K562 (cell line): ENCODE measurements around the gene ZNF408.

ENCODE experiments used
- PHF8 ChIP-seq: fragments of 200-600 bp; sonication (generic); IDR thresholded peaks from 2 replicates; pipeline ENCODE4 v1.6.1; 2012; ENCODE audit warnings: mixed run types, mild to moderate bottlenecking, inconsistent platforms, low read length, moderate library complexity, borderline replicate concordance
- POLR2A ChIP-seq: fragments of 450-650 bp; conservative IDR thresholded peaks from 2 replicates; pipeline ENCODE4 v1.6.1; 2016
- SP1 ChIP-seq: sonication (generic); formaldehyde crosslinking; IDR thresholded peaks from 2 replicates; pipeline ENCODE4 v1.8.1; 2022; ENCODE audit warnings: mild to moderate bottlenecking, missing genetic modification reagents
- ZNF76 ChIP-seq: fragments of 250-450 bp; sonication (Bioruptor Pico); IDR thresholded peaks from 2 replicates; pipeline ENCODE4 v1.4.0; 2020; ENCODE audit warnings: mild to moderate bottlenecking, moderate library complexity, borderline replicate concordance
- TF ChIP-seq, protein P1 (sequence below): fragments of 450-650 bp; formaldehyde crosslinking; IDR thresholded peaks from 2 replicates; pipeline ENCODE4 v1.4.0; 2020; ENCODE audit warnings: mild to moderate bottlenecking, mixed read lengths
- TF ChIP-seq, protein P2 (sequence below), 3 experiments: IDR thresholded peaks in 2 of 3; conservative IDR thresholded peaks in 1 of 3; 2 replicates each; pipeline ENCODE4 v1.5.1; 2011 to 2012; ENCODE audit warnings: low read length in 3 of 3, mild to moderate bottlenecking in 3 of 3, control low read depth in 2 of 3, improper control_type of control experiment in 1 of 3, inconsistent platforms in 1 of 3, low read depth in 1 of 3, mixed read lengths in 1 of 3, moderate library complexity in 1 of 3; ENCODE audit not compliant: insufficient read depth in 2 of 3

DNA sequence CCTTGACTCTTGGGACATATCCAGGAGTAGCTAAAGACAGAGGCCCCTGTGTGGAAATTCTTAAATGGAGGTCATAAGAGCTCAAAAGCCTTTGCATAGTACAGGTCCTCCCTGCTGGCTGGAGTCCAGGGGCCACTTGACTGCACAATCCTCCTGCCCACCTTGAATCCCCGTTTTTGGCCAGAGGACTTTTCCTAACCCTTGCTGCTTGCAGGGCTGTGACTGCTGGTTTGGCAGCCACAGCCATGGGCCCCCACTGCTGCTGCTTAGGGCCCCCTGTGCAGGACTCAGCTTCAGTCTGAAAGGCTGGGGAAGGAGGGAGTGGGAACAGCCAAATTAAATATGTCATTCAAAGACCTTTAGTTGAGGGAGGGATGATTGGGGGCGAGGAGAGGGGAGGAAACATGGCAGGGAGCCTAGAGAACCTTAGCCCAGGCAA is 33.8 kb upstream of the ZNF408 start:
- TF ChIP-seq SP1 (no peak), PHF8 (no peak), ZNF76 (CRISPR knock-in tag) (no peak), POLR2A (no peak)
- TF ChIP-seq, protein P1, sequence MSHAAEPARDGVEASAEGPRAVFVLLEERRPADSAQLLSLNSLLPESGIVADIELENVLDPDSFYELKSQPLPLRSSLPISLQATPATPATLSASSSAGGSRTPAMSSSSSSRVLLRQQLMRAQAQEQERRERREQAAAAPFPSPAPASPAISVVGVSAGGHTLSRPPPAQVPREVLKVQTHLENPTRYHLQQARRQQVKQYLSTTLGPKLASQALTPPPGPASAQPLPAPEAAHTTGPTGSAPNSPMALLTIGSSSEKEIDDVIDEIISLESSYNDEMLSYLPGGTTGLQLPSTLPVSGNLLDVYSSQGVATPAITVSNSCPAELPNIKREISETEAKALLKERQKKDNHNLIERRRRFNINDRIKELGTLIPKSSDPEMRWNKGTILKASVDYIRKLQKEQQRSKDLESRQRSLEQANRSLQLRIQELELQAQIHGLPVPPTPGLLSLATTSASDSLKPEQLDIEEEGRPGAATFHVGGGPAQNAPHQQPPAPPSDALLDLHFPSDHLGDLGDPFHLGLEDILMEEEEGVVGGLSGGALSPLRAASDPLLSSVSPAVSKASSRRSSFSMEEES = no peak
- TF ChIP-seq, protein P2, sequence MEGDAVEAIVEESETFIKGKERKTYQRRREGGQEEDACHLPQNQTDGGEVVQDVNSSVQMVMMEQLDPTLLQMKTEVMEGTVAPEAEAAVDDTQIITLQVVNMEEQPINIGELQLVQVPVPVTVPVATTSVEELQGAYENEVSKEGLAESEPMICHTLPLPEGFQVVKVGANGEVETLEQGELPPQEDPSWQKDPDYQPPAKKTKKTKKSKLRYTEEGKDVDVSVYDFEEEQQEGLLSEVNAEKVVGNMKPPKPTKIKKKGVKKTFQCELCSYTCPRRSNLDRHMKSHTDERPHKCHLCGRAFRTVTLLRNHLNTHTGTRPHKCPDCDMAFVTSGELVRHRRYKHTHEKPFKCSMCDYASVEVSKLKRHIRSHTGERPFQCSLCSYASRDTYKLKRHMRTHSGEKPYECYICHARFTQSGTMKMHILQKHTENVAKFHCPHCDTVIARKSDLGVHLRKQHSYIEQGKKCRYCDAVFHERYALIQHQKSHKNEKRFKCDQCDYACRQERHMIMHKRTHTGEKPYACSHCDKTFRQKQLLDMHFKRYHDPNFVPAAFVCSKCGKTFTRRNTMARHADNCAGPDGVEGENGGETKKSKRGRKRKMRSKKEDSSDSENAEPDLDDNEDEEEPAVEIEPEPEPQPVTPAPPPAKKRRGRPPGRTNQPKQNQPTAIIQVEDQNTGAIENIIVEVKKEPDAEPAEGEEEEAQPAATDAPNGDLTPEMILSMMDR (IDR thresholded peaks at IDR 0.05 in 2 of 3, conservative IDR thresholded peaks at IDR 0.05 in 1 of 3; ENCODE audit: insufficient read depth in 2 of 3, low read depth in 1 of 3, low read length in 3 of 3) = no peak
